SH-SY5Y (cell line): ENCODE measurements around the gene PDZD2.

Experiments used
- GATA2 ChIP-seq: IDR thresholded peaks from 2 replicates; pipeline ENCODE4 v1.6.1; 2011; ENCODE audit warnings: mild to moderate bottlenecking, low read depth, low read length
- GATA3 ChIP-seq: IDR thresholded peaks from 2 replicates; pipeline ENCODE4 v1.6.1; 2011; ENCODE audit warnings: low read depth, mild to moderate bottlenecking, low read length, moderate library complexity

- TF ChIP-seq GATA3 (no peak), GATA2 (no peak)
These were observed 205.9 kb downstream of the PDZD2 start for GRCh38 chr5:31844622-31845345.
